Neural progenitor cell (in vitro differentiated cells): Measurements from ENCODE around the gene FAM13C. TPM values are rescaled to one million over a fixed set of nuclear protein-coding genes. Genes with fewer than 3 reads are reported as not detected.

ENCODE experiments used
- DNase-seq: peaks from one replicate; pipeline ENCODE4 v3.0.0-alpha.2; 2016; ENCODE audit warnings: low spot score
- H2AFZ ChIP-seq: fragments of 200-600 bp; sonication (generic); replicated peaks from 2 replicates; pipeline ENCODE4 v1.6.1; 2016; ENCODE audit warnings: antibody characterized with exemption
- H3F3A ChIP-seq: fragments of 200-600 bp; sonication (generic); 2 replicates; pipeline ENCODE4 v1.6.1; 2016; ENCODE audit warnings: antibody characterized with exemption, low read depth
- H3K27ac ChIP-seq: fragments of 200-600 bp; sonication (generic); 2 replicates; pipeline ENCODE4 v1.5.1; 2016; ENCODE audit warnings: mild to moderate bottlenecking
- H3K27me3 ChIP-seq: fragments of 200-600 bp; sonication (generic); 2 replicates; pipeline ENCODE4 v1.6.1; 2016; ENCODE audit warnings: mild to moderate bottlenecking, moderate library complexity
- H3K36me3 ChIP-seq: fragments of 200-600 bp; sonication (generic); 2 replicates; pipeline ENCODE4 v1.5.1; 2016
- H3K4me1 ChIP-seq: fragments of 200-600 bp; sonication (generic); 2 replicates; pipeline ENCODE4 v1.6.1; 2016; ENCODE audit warnings: mixed run types
- H3K4me2 ChIP-seq: fragments of 200-600 bp; sonication (generic); 2 replicates; pipeline ENCODE4 v1.6.1; 2016
- H3K4me3 ChIP-seq: fragments of 200-600 bp; sonication (generic); 2 replicates; pipeline ENCODE4 v1.5.1; 2016
- H3K79me2 ChIP-seq: fragments of 200-600 bp; sonication (generic); 2 replicates; pipeline ENCODE4 v1.6.1; 2016; ENCODE audit warnings: low read depth
- H3K9ac ChIP-seq: fragments of 200-600 bp; sonication (generic); 2 replicates; pipeline ENCODE4 v1.6.1; 2016
- H3K9me3 ChIP-seq: fragments of 200-600 bp; sonication (generic); 2 replicates; pipeline ENCODE4 v1.5.1; 2016; ENCODE audit warnings: low read depth
- H4K20me1 ChIP-seq: fragments of 200-600 bp; sonication (generic); 2 replicates; pipeline ENCODE4 v1.6.1; 2016; ENCODE audit warnings: low read depth
- H3K27ac Mint-ChIP-seq: 3 replicates; pipeline ENCODE4 v1.8.0; 2021; ENCODE audit warnings: mixed read lengths
- H3K27me3 Mint-ChIP-seq: 2 replicates; pipeline ENCODE4 v1.8.0; 2022; ENCODE audit warnings: low read depth, mild to moderate bottlenecking, inconsistent platforms, moderate library complexity, mixed read lengths; ENCODE audit not compliant: insufficient read depth
- H3K36me3 Mint-ChIP-seq: 3 replicates; pipeline ENCODE4 v1.8.0; 2021; ENCODE audit warnings: mixed read lengths
- H3K4me1 Mint-ChIP-seq: 3 replicates; pipeline ENCODE4 v1.8.0; 2021; ENCODE audit warnings: mixed read lengths
- H3K4me3 Mint-ChIP-seq: 3 replicates; pipeline ENCODE4 v1.8.0; 2021; ENCODE audit warnings: mild to moderate bottlenecking, moderate library complexity, mixed read lengths
- H3K9me3 Mint-ChIP-seq: 3 replicates; pipeline ENCODE4 v1.8.0; 2020; ENCODE audit warnings: mixed read lengths
- CTCF ChIP-seq: fragments of 200-600 bp; sonication (generic); IDR thresholded peaks from 2 replicates; pipeline ENCODE4 v1.5.1; 2017; ENCODE audit warnings: antibody characterized with exemption, mild to moderate bottlenecking
- EZH2 ChIP-seq: fragments of 200-600 bp; sonication (generic); IDR thresholded peaks from 2 replicates; pipeline ENCODE4 v1.6.1; 2017; ENCODE audit warnings: antibody characterized with exemption, mild to moderate bottlenecking, moderate library complexity
- EZH2phosphoT487 ChIP-seq: fragments of 200-600 bp; sonication (generic); IDR thresholded peaks from 2 replicates; pipeline ENCODE4 v1.6.1; 2017; ENCODE audit warnings: antibody characterized with exemption
- total RNA-seq: library from RNA; depleted of rRNA; stranded (reverse); fragments of >200 nt; gene quantifications from 2 replicates; pipeline ENCODE4 v1.2.3, GENCODE V29; 2015; ENCODE audit warnings: low replicate concordance

Gene FAM13C
- total RNA-seq, 1 donor from 2014 or later = 3.1 TPM

- H3K4me1 Mint-ChIP-seq = peaks cover 2% of the 10 kb centered on the region
- H3K36me3 Mint-ChIP-seq = no peaks in the 10 kb centered on the region
- no peak overlapping the region for H3K27ac ChIP-seq
- H3K79me2 ChIP-seq = no peaks in the 10 kb centered on the region
- H2AFZ ChIP-seq = no peak overlapping the region
- no peak overlapping the region for H3K4me2 ChIP-seq
- DNase-seq = peak; percentile 13
- H3K9ac ChIP-seq = no peak overlapping the region
- no peak overlapping the region for H3K4me3 Mint-ChIP-seq
- no peaks in the 10 kb centered on the region for H3K27me3 Mint-ChIP-seq
- H3K9me3 ChIP-seq = no peaks in the 10 kb centered on the region
- H3K4me3 ChIP-seq = no peak overlapping the region
- H3K27ac Mint-ChIP-seq = no peak overlapping the region
- no peaks in the 10 kb centered on the region for H3F3A ChIP-seq
- no peaks in the 10 kb centered on the region for H3K9me3 Mint-ChIP-seq
- peaks cover 3% of the 10 kb centered on the region for H3K4me1 ChIP-seq
- H3K27me3 ChIP-seq = no peaks in the 10 kb centered on the region
- TF ChIP-seq CTCF (no peak), EZH2phosphoT487 (no peak), EZH2 (no peak)
- no peaks in the 10 kb centered on the region for H4K20me1 ChIP-seq
- no peaks in the 10 kb centered on the region for H3K36me3 ChIP-seq
Observed at GRCh38 chr10:59271160-59271559, 91.2 kb downstream of the FAM13C start.

GRCh38 chr10:59270492-59270891, 91.9 kb downstream of the FAM13C start:
- TF ChIP-seq EZH2 = no peak
- no peak for TF ChIP-seq CTCF
- no peak for TF ChIP-seq EZH2phosphoT487
- Histone ChIP-seq H3K4me3 (no peak overlapping the region), H3K27ac (no peak overlapping the region)

GRCh38 chr10:59269651-59270050, 92.7 kb downstream of the FAM13C start:
- Mint-ChIP-seq H3K27ac (no peak overlapping the region), H3K9me3 (no peaks in the 10 kb centered on the region), H3K27me3 (no peaks in the 10 kb centered on the region), H3K36me3 (no peaks in the 10 kb centered on the region), H3K4me3 (no peak overlapping the region), H3K4me1 (peaks cover 2% of the 10 kb centered on the region)
- no peaks in the 10 kb centered on the region for H4K20me1 ChIP-seq
- no peaks in the 10 kb centered on the region for H3K27me3 ChIP-seq
- H3K4me1 ChIP-seq = peaks cover 3% of the 10 kb centered on the region
- H3K4me3 ChIP-seq = no peak overlapping the region
- no peaks in the 10 kb centered on the region for H3K9me3 ChIP-seq
- H3K9ac ChIP-seq = no peak overlapping the region
- H3K79me2 ChIP-seq = no peaks in the 10 kb centered on the region
- H3F3A ChIP-seq = no peaks in the 10 kb centered on the region
- H3K36me3 ChIP-seq = no peaks in the 10 kb centered on the region
- H3K27ac ChIP-seq = no peak overlapping the region
- no peak overlapping the region for H3K4me2 ChIP-seq
- no peak for TF ChIP-seq EZH2phosphoT487
- no peak for TF ChIP-seq EZH2
- TF ChIP-seq CTCF = no peak
- H2AFZ ChIP-seq = no peak overlapping the region
- no peak for DNase-seq

More at GRCh38 chr10:59270492-59270891, 91.9 kb downstream of the FAM13C start:
- peaks cover 2% of the 10 kb centered on the region for H3K4me1 Mint-ChIP-seq
- Histone ChIP-seq H3K9ac (no peak overlapping the region), H4K20me1 (no peaks in the 10 kb centered on the region), H3K79me2 (no peaks in the 10 kb centered on the region), H3K27me3 (no peaks in the 10 kb centered on the region), H2AFZ (no peak overlapping the region), H3K9me3 (no peaks in the 10 kb centered on the region), H3F3A (no peaks in the 10 kb centered on the region), H3K4me2 (no peak overlapping the region), H3K4me1 (peaks cover 3% of the 10 kb centered on the region), H3K36me3 (no peaks in the 10 kb centered on the region)
- no peaks in the 10 kb centered on the region for H3K9me3 Mint-ChIP-seq
- no peak overlapping the region for H3K4me3 Mint-ChIP-seq
- no peak overlapping the region for H3K27ac Mint-ChIP-seq
- DNase-seq = no peak
- no peaks in the 10 kb centered on the region for H3K36me3 Mint-ChIP-seq
- no peaks in the 10 kb centered on the region for H3K27me3 Mint-ChIP-seq
